SK-N-SH (cell line): ENCODE measurements around the gene LIME1. TPM values are rescaled to one million over a fixed set of nuclear protein-coding genes. Genes with fewer than 3 reads are reported as not detected.

Experiments
- CTCF ChIA-PET: fragments of 300-600, 350-600 bp; formaldehyde crosslinking; extraction: SDS; loops from one replicate; lab custom pipeline; 2021; lab: Yijun Ruan, JAX
- POLR2A ChIA-PET: fragments of 350-600 bp; sonication (Branson Sonifier 250); formaldehyde crosslinking; extraction: SDS; loops from one replicate; lab custom pipeline; 2020; ENCODE audit warnings: antibody characterized with exemption, inconsistent platforms; lab: Yijun Ruan, JAX
- DNase-seq: peaks from one replicate; pipeline ENCODE4 v3.0.0; 2012
- H2AFZ ChIP-seq: fragments of 200-600 bp; sonication (generic); 2 replicates; pipeline ENCODE4 v1.8.1; 2016; ENCODE audit warnings: antibody characterized with exemption, mild to moderate bottlenecking, low read depth
- H3F3A ChIP-seq: fragments of 200-600 bp; sonication (generic); replicated peaks from 2 replicates; pipeline ENCODE3; 2016; ENCODE audit warnings: antibody characterized with exemption, mild to moderate bottlenecking; ENCODE audit not compliant: insufficient read depth
- H3K27ac ChIP-seq, 2 experiments: fragments of 200-500 bp in 1 of 2; fragments of 200-600 bp in 1 of 2; sonication (Bioruptor generic) in 1 of 2; sonication (generic), shearing (Covaris generic) in 1 of 2; 2 replicates each; pipeline versions ENCODE4 v1.5.1 to v1.6.1; 2014 to 2016; ENCODE audit warnings: low read depth in 2 of 2, inconsistent platforms in 1 of 2, low read length in 1 of 2, mild to moderate bottlenecking in 1 of 2, mixed read lengths in 1 of 2
- H3K27me3 ChIP-seq: fragments of 200-600 bp; sonication (generic), shearing (Covaris generic); 2 replicates; pipeline ENCODE4 v1.6.1; 2016; ENCODE audit warnings: mixed run types; ENCODE audit not compliant: insufficient read depth
- H3K36me3 ChIP-seq, 2 experiments: fragments of 200-500 bp in 1 of 2; fragments of 200-600 bp in 1 of 2; sonication (Bioruptor generic) in 1 of 2; sonication (generic) in 1 of 2; replicated peaks in 1 of 2; 2 replicates each; pipeline versions ENCODE3 to v1.5.1; 2014 to 2016; ENCODE audit warnings: low read length in 1 of 2, mild to moderate bottlenecking in 1 of 2; ENCODE audit not compliant: insufficient read depth in 2 of 2, control insufficient read depth in 1 of 2
- H3K4me1 ChIP-seq, 2 experiments: fragments of 200-500 bp in 1 of 2; fragments of 200-600 bp in 1 of 2; sonication (Bioruptor generic) in 1 of 2; sonication (generic), shearing (Covaris generic) in 1 of 2; 2 replicates each; pipeline versions ENCODE4 v1.5.1 to v1.6.1; 2014 to 2016; ENCODE audit warnings: low read depth in 1 of 2, low read length in 1 of 2, mixed run types in 1 of 2; ENCODE audit not compliant: insufficient read depth in 2 of 2, control insufficient read depth in 1 of 2
- H3K4me2 ChIP-seq: fragments of 200-600 bp; sonication (generic), shearing (Covaris generic); 2 replicates; pipeline ENCODE4 v1.6.1; 2017; ENCODE audit warnings: mixed run types
- H3K4me3 ChIP-seq, 2 experiments: fragments of 200-500 bp in 1 of 2; fragments of 200-600 bp in 1 of 2; sonication (Bioruptor generic) in 1 of 2; sonication (generic), shearing (Covaris generic) in 1 of 2; 2 replicates each; pipeline versions ENCODE4 v1.5.1 to v1.8.1; 2014 to 2016; ENCODE audit warnings: low read depth in 2 of 2, inconsistent platforms in 1 of 2, low read length in 1 of 2, mild to moderate bottlenecking in 1 of 2, mixed read lengths in 1 of 2, moderate library complexity in 1 of 2
- H3K79me2 ChIP-seq: fragments of 200-600 bp; sonication (generic); 2 replicates; pipeline ENCODE4 v1.8.1; 2017; ENCODE audit warnings: mild to moderate bottlenecking; ENCODE audit not compliant: insufficient read depth
- H3K9ac ChIP-seq: fragments of 200-600 bp; sonication (generic); 2 replicates; pipeline ENCODE4 v1.6.1; 2017; ENCODE audit warnings: mixed run types
- H3K9me2 ChIP-seq: fragments of 200-600 bp; sonication (generic); 2 replicates; pipeline ENCODE4 v1.6.1; 2017; ENCODE audit warnings: mixed run types
- H3K9me3 ChIP-seq: fragments of 200-600 bp; sonication (generic); 2 replicates; pipeline ENCODE4 v1.6.1; 2017; ENCODE audit warnings: mixed run types, mild to moderate bottlenecking, moderate library complexity
- H4K20me1 ChIP-seq: fragments of 200-600 bp; sonication (generic); 2 replicates; pipeline ENCODE4 v1.6.1; 2017; ENCODE audit warnings: mild to moderate bottlenecking, mixed run types; ENCODE audit not compliant: insufficient read depth
- CHD2 ChIP-seq: fragments of 150-350 bp; IDR thresholded peaks from 2 replicates; pipeline ENCODE4 v1.6.1; 2018; ENCODE audit warnings: low read length; ENCODE audit not compliant: partially characterized antibody
- CTCF ChIP-seq: fragments of 200-600 bp; sonication (generic); IDR thresholded peaks from 2 replicates; pipeline ENCODE4 v1.6.1; 2017; ENCODE audit warnings: antibody characterized with exemption, mild to moderate bottlenecking, moderate library complexity
- ELF1 ChIP-seq: IDR thresholded peaks from 2 replicates; pipeline ENCODE4 v1.4.0; 2012
- FOXM1 ChIP-seq: IDR thresholded peaks from 2 replicates; pipeline ENCODE4 v1.4.0; 2012; ENCODE audit warnings: low read depth, mild to moderate bottlenecking
- GATA2 ChIP-seq: sonication (generic); formaldehyde crosslinking; IDR thresholded peaks from 2 replicates; pipeline ENCODE4 v1.5.0; 2020; ENCODE audit warnings: mild to moderate bottlenecking, missing genetic modification reagents
- MAX ChIP-seq: IDR thresholded peaks from 2 replicates; pipeline ENCODE4 v1.4.0; 2012; ENCODE audit warnings: low read depth
- MEF2A ChIP-seq: IDR thresholded peaks from 2 replicates; pipeline ENCODE4 v1.4.0; 2012; ENCODE audit warnings: low read depth, borderline replicate concordance
- MXI1 ChIP-seq: IDR thresholded peaks from 2 replicates; pipeline ENCODE4 v1.6.1; 2012; ENCODE audit warnings: mild to moderate bottlenecking, low read depth, low read length, improper control_type of control experiment
- NRF1 ChIP-seq: IDR thresholded peaks from 2 replicates; pipeline ENCODE4 v1.6.1; 2012; ENCODE audit warnings: low read depth, mild to moderate bottlenecking, low read length
- RCOR1 ChIP-seq: fragments of 150-350 bp; IDR thresholded peaks from 2 replicates; pipeline ENCODE4 v1.6.1; 2017; ENCODE audit warnings: antibody characterized with exemption, low read length
- RXRA ChIP-seq: IDR thresholded peaks from 2 replicates; pipeline ENCODE4 v1.4.0; 2012; ENCODE audit warnings: low read depth, mild to moderate bottlenecking, borderline replicate concordance
- SIN3A ChIP-seq: IDR thresholded peaks from 2 replicates; pipeline ENCODE4 v1.6.1; 2012; ENCODE audit warnings: low read depth, mild to moderate bottlenecking, low read length, moderate library complexity, borderline replicate concordance
- SMC3 ChIP-seq: IDR thresholded peaks from 2 replicates; pipeline ENCODE4 v1.6.1; 2012; ENCODE audit warnings: low read depth, low read length, improper control_type of control experiment
- TAF1 ChIP-seq: IDR thresholded peaks from 2 replicates; pipeline ENCODE4 v1.6.1; 2012; ENCODE audit warnings: low read depth, mild to moderate bottlenecking, low read length, moderate library complexity, borderline replicate concordance
- YY1 ChIP-seq: IDR thresholded peaks from 2 replicates; pipeline ENCODE4 v1.4.0; 2012; ENCODE audit warnings: low read depth, mild to moderate bottlenecking
- ZBTB33 ChIP-seq: IDR thresholded peaks from 2 replicates; pipeline ENCODE4 v1.4.0; 2012; ENCODE audit warnings: low read depth, borderline replicate concordance
- WGBS: methylation state at CpG from one replicate; pipeline ENCODE4 v1.1.6; 2017; ENCODE audit warnings: low lambda C conversion rate; 5-methylcytosine and 5-hydroxymethylcytosine counted together
- polyA plus RNA-seq, 3 experiments: library from polyadenylated mRNA; depleted of rRNA; stranded (reverse); fragments of >200 nt; gene quantifications; 2 replicates each; pipeline ENCODE4 v1.2.3, GENCODE V29; 2012
- TF ChIP-seq, protein P1 (sequence below): fragments of 150-350 bp; IDR thresholded peaks from 2 replicates; pipeline ENCODE4 v1.6.1; 2017; ENCODE audit warnings: antibody characterized with exemption, low read length, low read depth, borderline replicate concordance

The LIME1 gene
- polyA plus RNA-seq, 1 of the 3 experiments (the other 2 are of a cell fraction), result 10.9 TPM

DNA sequence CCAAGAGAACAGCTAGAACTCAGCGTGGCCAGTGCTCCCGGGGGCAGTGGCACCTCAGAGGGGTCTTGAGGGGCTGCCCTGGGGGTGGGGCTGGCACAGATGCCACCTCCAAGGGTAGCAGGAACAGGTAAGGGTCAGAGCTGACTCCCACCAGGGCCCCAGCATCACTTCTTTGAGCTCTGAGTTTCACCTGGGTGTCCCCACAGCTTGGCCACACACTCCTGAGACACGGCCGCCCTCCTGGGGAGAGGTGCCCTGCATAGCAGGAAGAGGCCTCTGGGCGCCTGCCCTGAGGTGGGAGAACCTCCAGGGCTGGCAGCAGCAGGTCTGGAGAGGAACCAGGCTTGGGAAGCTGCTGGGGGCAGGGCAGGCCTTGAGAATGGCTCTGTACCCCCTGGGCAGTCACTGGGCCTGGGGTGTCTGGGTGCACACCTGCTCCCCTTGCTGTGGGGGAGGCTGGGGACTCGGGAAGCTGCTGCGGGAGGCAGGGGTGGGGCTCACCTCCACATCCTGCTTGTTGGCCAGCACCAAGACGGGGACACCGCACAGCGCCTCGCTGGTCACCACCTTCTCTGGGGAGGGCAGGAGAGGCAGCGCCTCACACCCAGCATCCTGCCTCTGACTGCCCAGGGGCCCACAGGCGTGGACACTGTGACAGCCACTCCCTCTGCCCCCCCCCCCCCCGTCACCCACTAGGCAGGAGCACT lies 35.0 kb upstream of the LIME1 start:
- WGBS, result 100% methylated on average over 2 of the region's 14 CpGs
- DNase-seq, result peak; percentile 23
- Histone ChIP-seq H3K4me2 (no peak overlapping the region), H3K9me3 (no peaks in the 10 kb centered on the region), H3K79me2 (peaks cover 18% of the 10 kb centered on the region), H2AFZ (no peak overlapping the region), H3K27me3 (no peaks in the 10 kb centered on the region), H3K9me2 (no peaks in the 10 kb centered on the region), H3K9ac (no peak overlapping the region), H3K4me1 (peaks cover 22 to 28% of the 10 kb centered on the region in 2 experiments; a peak in 3 of 4 replicates)
- POLR2A ChIA-PET, result interaction anchor here (1.2 kb wide), 1 partner anchor 163 kb away, joined by 3 read pairs; the partner anchor contains the start of gene TPD52L2
- CTCF ChIA-PET, result interaction anchor here (0.9 to 1.7 kb wide), 2 partner anchors 85 to 163 kb away, joined by 4 to 5 read pairs; no protein-coding TSS in a partner anchor
- TF ChIP-seq MAX (no peak), ELF1 (no peak), TAF1 (no peak), RXRA (no peak), GATA2 (CRISPR knock-in tag) (no peak), SIN3A (no peak), NRF1 (no peak), SMC3 (no peak), FOXM1 (no peak), CTCF (no peak), YY1 (no peak), MEF2A (no peak), MXI1 (no peak), RCOR1 (no peak), CHD2 (no peak), ZBTB33 (no peak)
- TF ChIP-seq, protein P1, sequence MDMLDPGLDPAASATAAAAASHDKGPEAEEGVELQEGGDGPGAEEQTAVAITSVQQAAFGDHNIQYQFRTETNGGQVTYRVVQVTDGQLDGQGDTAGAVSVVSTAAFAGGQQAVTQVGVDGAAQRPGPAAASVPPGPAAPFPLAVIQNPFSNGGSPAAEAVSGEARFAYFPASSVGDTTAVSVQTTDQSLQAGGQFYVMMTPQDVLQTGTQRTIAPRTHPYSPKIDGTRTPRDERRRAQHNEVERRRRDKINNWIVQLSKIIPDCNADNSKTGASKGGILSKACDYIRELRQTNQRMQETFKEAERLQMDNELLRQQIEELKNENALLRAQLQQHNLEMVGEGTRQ, result no peak
- TF ChIP-seq, all 33 proteins: peak for 0
- Histone ChIP-seq H3F3A (no peaks in the 10 kb centered on the region), H3K36me3 (peaks cover 19 to 25% of the 10 kb centered on the region in 2 experiments), H4K20me1 (no peaks in the 10 kb centered on the region), H3K4me3 (no peak overlapping the region), H3K27ac (peak overlapping the region in 1 of 2 experiments; percentile 50; a peak in 1 of 4 replicates)
